Activated naive CD8-positive, alpha-beta T cell treated with anti-CD3 and anti-CD28 coated beads, Interleukin-2, amount 10 ng/mL, durations not matched to agents 7 days and 5 days (primary cell): ENCODE measurements around the gene ACYP2. TPM values are rescaled to one million over a fixed set of nuclear protein-coding genes. Genes with fewer than 3 reads are reported as not detected.

Experiments used
- ATAC-seq: fragments of 150-1000 bp; cut with Tn5 transposase; one replicate; pipeline ENCODE4 v1.10.0; 2021; ENCODE audit warnings: low read depth, moderate library complexity
- POLR2A ChIA-PET: fragments of 350-600 bp; sonication (Branson Sonifier 250); formaldehyde crosslinking; loops from one replicate; lab custom pipeline; 2021; ENCODE audit warnings: antibody characterized with exemption; lab: Charles Lee
- DNase-seq: peaks from one replicate; pipeline ENCODE4 v3.0.0; 2021
- H3K27ac Mint-ChIP-seq: one replicate; pipeline ENCODE4 v1.8.0; 2022; ENCODE audit warnings: mild to moderate bottlenecking, mixed read lengths
- H3K27me3 Mint-ChIP-seq: one replicate; pipeline ENCODE4 v1.8.0; 2022; ENCODE audit warnings: mild to moderate bottlenecking, moderate library complexity, mixed read lengths
- H3K36me3 Mint-ChIP-seq: one replicate; pipeline ENCODE4 v1.8.0; 2021; ENCODE audit warnings: mild to moderate bottlenecking, mixed read lengths
- H3K4me1 Mint-ChIP-seq: one replicate; pipeline ENCODE4 v1.8.0; 2021; ENCODE audit warnings: mixed read lengths
- H3K4me3 Mint-ChIP-seq: one replicate; pipeline ENCODE4 v1.8.0; 2022; ENCODE audit warnings: mild to moderate bottlenecking, moderate library complexity, mixed read lengths
- H3K9me3 Mint-ChIP-seq: one replicate; pipeline ENCODE4 v1.8.0; 2021; ENCODE audit warnings: mixed read lengths
- total RNA-seq, 2 experiments: library from RNA; stranded (reverse); gene quantifications; one replicate each; pipeline ENCODE4 v1.2.3, GENCODE V29; 2021

Gene ACYP2
- total RNA-seq, 2 experiments from 2014 or later = 13.9 TPM

DNA sequence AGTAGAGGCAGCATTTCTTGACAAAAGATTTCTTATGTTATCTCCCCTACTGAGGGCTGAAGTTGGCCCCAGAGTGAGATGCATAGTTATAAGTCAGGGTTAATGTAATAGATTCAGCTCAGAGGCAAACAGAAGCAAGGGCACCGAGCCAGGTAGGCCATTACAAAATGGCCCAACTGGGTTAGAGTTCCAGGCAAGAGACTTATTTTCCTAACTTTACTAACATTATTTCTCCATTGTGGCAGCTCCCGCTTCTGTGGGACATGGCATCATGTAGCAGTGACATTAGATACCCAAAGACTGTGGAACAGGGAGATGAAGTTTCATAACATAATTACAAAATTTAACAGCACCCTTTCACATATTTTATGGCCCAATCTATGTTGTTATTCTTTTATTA, 113.5 kb downstream of the ACYP2 start:
- ATAC-seq (no peak), DNase-seq (no peak)
- Mint-ChIP-seq H3K27ac (no peak overlapping the region), H3K9me3 (peaks cover 2% of the 10 kb centered on the region), H3K36me3 (peaks cover 4% of the 10 kb centered on the region), H3K4me1 (peaks cover 5% of the 10 kb centered on the region), H3K27me3 (no peaks in the 10 kb centered on the region), H3K4me3 (no peak overlapping the region)
- POLR2A ChIA-PET = no interaction called here

DNA sequence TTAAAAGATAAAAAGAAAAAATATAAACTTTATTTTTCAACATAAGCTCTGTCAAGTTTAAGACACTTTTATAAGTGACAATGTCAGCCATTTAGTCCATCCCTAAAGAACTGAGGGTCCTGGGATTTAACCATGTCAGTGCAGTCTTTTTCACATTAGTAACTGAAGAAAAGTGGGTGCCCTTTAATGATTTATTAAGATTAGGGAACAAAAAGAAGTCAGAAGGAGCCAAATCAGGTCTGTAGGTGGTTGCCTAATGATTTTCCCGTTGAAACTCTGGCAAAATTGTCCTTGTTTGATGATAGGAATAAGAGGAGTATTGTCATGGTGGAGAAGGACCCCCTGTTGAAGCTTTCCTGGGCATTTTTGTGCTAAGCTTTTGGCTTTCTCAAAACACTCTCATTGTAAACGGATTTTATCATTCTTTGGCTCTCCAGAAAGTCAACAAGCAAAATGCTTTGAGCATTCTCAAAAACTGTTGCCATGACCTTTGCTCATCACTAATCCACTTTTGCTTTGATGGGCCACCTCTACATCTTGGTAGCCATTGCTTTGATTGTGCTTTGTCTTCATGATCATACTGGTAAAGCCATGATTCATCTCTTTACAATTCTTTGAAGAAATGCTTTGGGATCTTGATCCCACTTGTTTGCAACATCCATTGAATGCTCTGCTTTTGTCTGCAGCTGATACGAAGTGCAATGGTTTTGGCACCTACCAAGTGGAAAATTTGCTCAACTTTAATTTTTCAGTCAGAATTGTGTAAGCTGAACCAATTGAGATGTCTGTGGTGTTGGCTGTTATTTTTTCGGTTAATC, 118.6 kb downstream of the ACYP2 start:
- Mint-ChIP-seq H3K27me3 (no peaks in the 10 kb centered on the region), H3K4me1 (no peaks in the 10 kb centered on the region), H3K27ac (no peak overlapping the region), H3K36me3 (peaks cover 4% of the 10 kb centered on the region), H3K4me3 (no peak overlapping the region), H3K9me3 (peaks cover 5% of the 10 kb centered on the region)
- ATAC-seq (no peak), DNase-seq (no peak)
- POLR2A ChIA-PET = no interaction called here

DNA sequence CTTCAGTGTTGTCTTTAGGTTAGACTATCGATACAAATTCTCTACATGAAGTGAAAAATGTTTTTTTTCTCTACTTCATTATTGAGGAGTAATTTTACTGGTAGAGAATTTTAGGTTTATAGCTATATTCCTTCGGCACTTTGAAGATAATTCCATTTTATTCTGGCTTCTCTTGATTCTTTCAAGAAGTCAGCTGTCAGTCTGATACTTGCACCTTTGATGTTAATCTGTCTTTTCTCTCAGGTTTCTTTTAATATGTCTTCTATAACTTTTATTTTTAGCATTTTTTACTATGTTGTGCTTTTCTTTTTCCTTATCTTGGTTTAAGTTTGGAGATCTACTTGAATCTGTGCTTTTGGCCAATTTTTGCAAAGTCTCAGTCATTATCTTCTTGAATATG, 122.0 kb downstream of the ACYP2 start:
- Mint-ChIP-seq H3K4me1 (no peaks in the 10 kb centered on the region), H3K27ac (no peak overlapping the region), H3K9me3 (peaks cover 5% of the 10 kb centered on the region), H3K27me3 (no peaks in the 10 kb centered on the region), H3K4me3 (no peak overlapping the region), H3K36me3 (peaks cover 5% of the 10 kb centered on the region)
- no peak for ATAC-seq
- POLR2A ChIA-PET = no interaction called here
- no peak for DNase-seq

DNA sequence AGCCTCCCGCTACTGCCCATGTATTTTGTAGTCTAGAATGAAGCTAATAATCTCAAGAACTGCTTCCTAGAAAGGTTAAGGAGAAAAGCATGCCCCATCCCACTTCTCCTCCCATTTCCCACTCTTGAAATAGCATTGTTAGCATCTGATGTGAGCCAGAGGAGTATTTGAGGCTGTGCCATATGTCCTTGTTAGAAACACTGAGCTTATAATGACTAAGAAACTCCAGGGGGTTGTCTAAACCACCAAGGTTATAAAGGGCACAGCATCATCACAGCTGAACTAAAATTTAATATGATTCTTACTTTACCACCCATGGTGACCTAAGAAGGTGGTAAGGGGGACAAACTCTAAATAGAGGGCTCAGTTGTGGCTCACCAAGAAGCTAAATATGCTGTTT, 124.0 kb downstream of the ACYP2 start:
- DNase-seq = no peak
- Mint-ChIP-seq H3K4me1 (no peaks in the 10 kb centered on the region), H3K9me3 (peaks cover 3% of the 10 kb centered on the region), H3K27me3 (no peaks in the 10 kb centered on the region), H3K27ac (no peak overlapping the region), H3K4me3 (no peak overlapping the region), H3K36me3 (peaks cover 2% of the 10 kb centered on the region)
- ATAC-seq = no peak
- POLR2A ChIA-PET = no interaction called here

DNA sequence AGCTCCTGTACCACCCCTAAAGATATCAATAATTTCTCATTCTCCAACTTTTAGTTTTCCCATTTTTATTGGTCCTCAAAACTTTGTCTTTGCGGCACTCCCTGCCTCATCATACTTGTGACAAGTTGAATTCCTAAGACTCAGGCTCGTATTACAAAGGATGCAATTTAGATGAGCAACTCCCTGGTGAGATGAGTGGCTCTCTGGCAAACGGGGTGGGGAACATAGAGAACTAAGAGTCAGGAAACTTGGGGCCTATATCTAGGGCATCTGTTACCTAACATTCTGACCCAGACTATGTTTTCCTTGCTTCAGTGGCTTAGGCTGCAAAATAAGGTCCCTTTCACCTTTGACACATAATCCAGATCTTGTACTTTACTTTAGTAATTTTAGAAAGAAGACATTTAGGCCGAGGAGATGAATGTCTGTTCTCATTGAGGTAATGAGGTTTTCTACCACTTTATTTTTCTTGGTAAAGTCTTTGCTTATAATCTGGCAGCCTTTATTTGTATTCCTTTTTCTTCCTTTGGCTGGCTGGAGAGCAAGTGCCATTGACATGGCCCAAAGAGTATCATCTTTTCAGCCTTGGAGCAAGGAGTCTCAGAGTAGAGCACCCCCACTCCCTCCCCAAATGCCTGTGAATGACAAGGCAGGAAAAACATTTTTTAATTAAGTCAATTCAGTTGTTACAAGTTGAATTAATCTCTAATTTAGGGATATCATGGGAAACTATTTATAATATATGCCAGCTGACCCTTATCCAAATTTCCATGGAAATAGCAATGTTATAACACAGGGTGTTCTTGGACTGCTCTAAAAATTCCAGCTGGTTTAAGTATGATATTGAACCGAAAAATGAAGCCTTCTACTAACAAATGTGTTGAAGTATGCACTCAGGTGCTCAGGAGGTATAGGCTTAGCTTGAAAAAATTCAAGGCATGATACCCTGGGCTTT, 125.4 kb downstream of the ACYP2 start:
- no peak overlapping the region for H3K27ac Mint-ChIP-seq
- peaks cover 3% of the 10 kb centered on the region for H3K9me3 Mint-ChIP-seq
- H3K27me3 Mint-ChIP-seq = no peaks in the 10 kb centered on the region
- POLR2A ChIA-PET = no interaction called here
- H3K36me3 Mint-ChIP-seq = peaks cover 2% of the 10 kb centered on the region
- no peak for DNase-seq
- H3K4me3 Mint-ChIP-seq = no peak overlapping the region
- no peak for ATAC-seq
- H3K4me1 Mint-ChIP-seq = no peaks in the 10 kb centered on the region

DNA sequence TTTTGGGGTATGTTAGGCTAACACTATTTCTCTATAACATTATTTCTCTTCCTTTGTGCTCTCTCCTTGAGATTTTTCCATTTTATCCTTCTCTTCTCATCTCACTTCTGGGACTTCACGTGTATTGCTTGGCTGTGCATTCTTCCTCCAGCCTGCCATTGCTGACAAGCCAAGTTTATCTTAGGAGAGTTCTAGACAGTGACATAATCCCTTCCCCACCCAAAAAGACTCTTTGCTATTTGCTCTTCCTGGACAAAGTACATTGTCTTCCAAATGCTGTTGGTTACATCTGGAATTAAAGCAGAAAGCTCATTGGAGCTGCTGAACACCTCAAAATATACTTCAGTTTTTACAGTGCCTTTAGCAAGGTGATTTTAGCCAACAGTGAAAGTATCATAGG, 131.7 kb downstream of the ACYP2 start:
- Mint-ChIP-seq H3K27me3 (no peaks in the 10 kb centered on the region), H3K9me3 (no peaks in the 10 kb centered on the region), H3K4me1 (no peaks in the 10 kb centered on the region), H3K36me3 (no peaks in the 10 kb centered on the region), H3K27ac (no peak overlapping the region), H3K4me3 (no peak overlapping the region)
- ATAC-seq (no peak), DNase-seq (no peak)
- POLR2A ChIA-PET = no interaction called here

DNA sequence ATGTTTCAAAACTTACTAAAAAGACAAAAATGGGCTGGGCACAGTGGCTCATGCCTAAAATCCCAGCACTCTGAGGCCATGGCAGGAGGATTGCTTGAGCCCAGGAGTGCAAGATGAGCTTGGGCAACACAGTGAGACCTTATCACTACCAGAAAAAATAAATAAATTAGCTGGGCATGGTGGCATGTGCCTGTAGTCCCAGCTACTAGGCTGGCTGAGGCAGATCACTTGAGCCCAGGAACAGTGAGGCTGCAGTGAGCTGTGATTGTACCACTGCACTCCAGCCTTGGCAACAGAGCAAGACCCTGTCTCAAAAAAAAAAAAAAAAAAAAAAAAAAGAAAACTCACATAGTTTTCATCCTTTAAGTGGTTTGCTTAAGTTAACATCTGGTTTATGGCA, 134.2 kb downstream of the ACYP2 start:
- POLR2A ChIA-PET = no interaction called here
- ATAC-seq (no peak), DNase-seq (no peak)
- Mint-ChIP-seq H3K9me3 (no peaks in the 10 kb centered on the region), H3K27me3 (no peaks in the 10 kb centered on the region), H3K4me3 (no peak overlapping the region), H3K36me3 (no peaks in the 10 kb centered on the region), H3K4me1 (no peaks in the 10 kb centered on the region), H3K27ac (no peak overlapping the region)

DNA sequence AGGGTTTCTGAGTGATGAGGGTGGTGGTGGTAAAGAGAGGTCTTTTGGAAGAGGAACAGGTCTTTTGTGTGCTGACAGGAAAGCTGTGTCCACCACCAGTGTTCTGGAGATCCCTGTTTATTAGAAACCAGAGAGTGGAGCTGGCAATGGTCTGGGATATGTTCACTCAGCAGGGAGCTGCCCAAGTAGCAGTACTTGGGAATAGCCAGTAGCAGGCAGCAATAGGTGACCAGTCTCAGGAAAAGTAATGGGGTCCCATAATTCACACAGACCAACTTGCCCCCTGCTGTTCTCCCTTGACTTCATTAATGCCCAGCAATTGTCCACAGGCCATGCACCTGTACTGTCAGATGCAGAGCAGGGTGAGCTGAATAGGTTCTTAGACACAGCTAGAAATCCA, 138.8 kb downstream of the ACYP2 start:
- H3K27me3 Mint-ChIP-seq = no peaks in the 10 kb centered on the region
- H3K9me3 Mint-ChIP-seq = peaks cover 3% of the 10 kb centered on the region
- ATAC-seq (no peak), DNase-seq (no peak)
- no peak overlapping the region for H3K4me3 Mint-ChIP-seq
- POLR2A ChIA-PET = no interaction called here
- no peaks in the 10 kb centered on the region for H3K4me1 Mint-ChIP-seq
- no peaks in the 10 kb centered on the region for H3K36me3 Mint-ChIP-seq
- H3K27ac Mint-ChIP-seq = no peak overlapping the region

DNA sequence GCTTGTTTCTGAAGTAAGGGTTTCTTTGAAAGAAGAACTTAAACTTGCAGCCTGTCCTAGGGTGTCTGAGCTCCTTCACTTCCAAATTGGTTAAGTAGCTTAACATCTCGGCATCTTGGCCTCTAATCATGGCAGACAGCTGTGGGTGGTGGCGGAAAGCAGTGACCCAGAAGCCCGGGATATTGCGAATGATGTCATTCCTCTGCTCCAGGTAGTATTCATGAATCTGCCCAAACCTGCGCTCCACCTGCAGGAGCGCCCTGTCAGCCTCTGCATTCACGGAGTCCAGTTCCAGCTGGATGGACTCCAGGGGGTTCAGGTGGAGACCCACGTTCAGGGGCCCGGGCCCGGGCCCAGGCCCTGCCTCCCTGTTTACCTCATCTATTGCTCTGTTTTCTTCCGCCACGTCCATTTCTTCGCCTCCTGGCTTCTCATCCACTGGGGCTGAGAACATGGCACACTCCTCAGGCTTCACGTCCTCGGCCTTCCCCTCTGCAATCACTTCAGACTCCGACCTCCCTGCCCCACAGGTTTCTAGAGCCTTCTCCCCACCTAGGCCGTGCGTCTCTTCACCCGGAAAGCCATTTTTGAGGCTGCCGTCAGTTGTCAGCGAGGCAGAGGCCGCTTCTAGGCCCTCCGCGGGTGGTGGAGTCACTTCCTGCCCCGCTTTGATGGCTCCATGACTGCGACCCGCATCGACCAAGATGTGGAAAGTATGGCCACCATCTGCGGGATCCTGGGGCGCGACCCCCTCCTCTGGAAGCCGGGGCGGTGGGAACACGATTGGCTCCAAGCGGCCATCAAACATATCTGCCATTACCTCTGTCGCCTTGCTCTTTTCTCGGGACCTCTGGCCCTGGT, 140.0 kb downstream of the ACYP2 start:
- Mint-ChIP-seq H3K4me3 (no peak overlapping the region), H3K36me3 (no peaks in the 10 kb centered on the region), H3K4me1 (no peaks in the 10 kb centered on the region), H3K9me3 (peaks cover 3% of the 10 kb centered on the region), H3K27ac (no peak overlapping the region), H3K27me3 (no peaks in the 10 kb centered on the region)
- POLR2A ChIA-PET = no interaction called here
- DNase-seq (no peak), ATAC-seq (no peak)

DNA sequence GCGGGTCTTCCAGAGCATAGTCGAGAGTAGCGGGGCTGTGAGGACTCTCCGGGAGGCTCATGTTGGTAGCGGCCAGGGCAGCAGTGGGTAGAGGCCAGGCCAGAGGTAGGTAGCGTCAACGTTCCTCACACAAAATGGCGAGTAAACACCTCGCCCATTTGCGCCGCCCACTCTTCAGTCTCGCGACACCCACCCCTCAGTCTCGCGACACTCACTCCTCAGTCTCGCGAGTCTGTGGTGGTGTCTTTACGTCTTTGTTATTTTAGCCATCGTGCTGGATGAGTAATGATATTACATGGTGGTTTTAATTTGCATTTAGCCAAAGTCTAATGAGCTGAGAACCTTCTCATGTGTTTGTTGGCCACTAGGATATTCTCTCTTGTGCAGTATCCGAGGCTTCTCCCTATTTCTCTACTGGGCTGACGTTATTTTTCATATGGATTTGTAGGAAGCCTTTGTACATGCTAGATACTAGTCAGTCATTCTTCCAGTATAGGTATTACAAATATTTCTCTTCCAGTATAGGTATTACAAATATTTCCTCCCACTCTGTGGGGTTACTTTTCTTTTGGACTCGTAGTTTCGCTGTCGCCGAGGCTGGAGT, 140.8 kb downstream of the ACYP2 start, which contains the start of gene TSPYL6:
Gene TSPYL6, minus strand, starts transcription at position 139 of the 604 bp plus-strand sequence. Its CDS starts 78 bp downstream, at position 61.
- POLR2A ChIA-PET = no interaction called here
- Mint-ChIP-seq H3K36me3 (no peaks in the 10 kb centered on the region), H3K4me3 (no peak within 1 kb of the TSS), H3K27ac (no peak within 1 kb of the TSS), H3K9me3 (peaks cover 3% of the 10 kb centered on the region), H3K27me3 (no peaks in the 10 kb centered on the region), H3K4me1 (no peaks in the 10 kb centered on the region)
- ATAC-seq (no peak), DNase-seq (no peak)

DNA sequence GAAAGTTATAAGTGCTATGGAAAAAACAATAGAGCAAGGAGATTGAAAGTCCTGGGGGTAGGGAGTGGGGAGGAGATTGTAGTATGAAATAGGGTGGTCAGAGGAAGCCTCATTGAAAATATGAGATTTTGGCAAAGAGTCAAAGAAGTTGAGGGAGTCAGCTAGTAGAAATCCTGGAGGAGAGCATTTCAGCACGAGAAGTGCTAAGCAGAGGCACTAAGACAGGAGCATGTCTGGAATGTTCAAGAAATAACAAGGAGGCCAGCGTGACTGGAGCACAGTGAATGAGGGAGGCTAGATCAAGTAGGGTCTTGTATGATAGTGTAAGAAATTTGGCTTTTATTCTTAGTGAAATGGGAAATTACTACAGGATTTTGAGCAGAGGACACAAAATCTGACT, 142.8 kb downstream of the ACYP2 start:
- ATAC-seq (no peak), DNase-seq (no peak)
- Mint-ChIP-seq H3K9me3 (peaks cover 4% of the 10 kb centered on the region), H3K27ac (no peak overlapping the region), H3K27me3 (no peaks in the 10 kb centered on the region), H3K4me3 (no peak overlapping the region), H3K36me3 (no peaks in the 10 kb centered on the region), H3K4me1 (no peaks in the 10 kb centered on the region)
- POLR2A ChIA-PET = no interaction called here

DNA sequence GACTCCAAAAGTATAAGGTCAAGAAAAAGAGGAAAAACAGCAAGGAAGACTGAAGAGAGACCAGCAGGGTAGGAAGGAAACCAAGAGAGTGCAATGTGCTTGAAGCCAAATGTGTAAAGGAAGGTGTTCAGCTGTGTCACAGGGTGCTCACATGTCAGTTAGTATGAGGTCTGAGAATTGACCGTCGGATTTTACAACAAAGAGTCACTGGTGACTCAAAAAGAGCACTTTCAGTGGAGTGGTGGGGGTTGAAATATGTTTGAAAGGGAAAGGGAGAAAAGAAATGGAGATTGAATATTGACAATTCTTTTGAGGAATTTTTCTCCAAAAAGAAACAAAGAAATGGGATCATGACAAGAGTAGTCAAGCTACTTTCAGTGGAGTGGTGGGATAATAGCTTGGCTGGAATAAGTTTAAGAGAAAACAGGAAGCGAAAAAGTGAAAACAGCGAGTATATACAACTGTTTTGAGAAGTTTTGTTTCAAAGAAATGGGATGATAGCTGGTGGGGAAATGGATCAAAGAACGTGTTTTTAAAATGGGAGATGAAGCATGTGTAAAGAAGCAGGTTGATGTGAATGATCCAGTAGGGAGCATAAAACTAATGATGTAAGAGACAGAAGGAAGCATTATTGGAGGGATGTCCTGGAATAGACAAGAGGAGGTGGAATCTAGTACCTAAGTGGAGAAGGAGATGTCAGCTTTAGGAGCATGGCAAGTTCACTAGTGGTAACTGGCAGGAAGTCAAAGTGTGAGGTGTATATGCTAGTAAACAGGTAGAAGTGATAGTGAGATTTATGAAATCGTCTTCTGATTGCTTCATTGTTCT, 144.2 kb downstream of the ACYP2 start:
- peaks cover 10% of the 10 kb centered on the region for H3K9me3 Mint-ChIP-seq
- H3K36me3 Mint-ChIP-seq = no peaks in the 10 kb centered on the region
- ATAC-seq = no peak
- no peak for DNase-seq
- H3K4me1 Mint-ChIP-seq = no peaks in the 10 kb centered on the region
- H3K4me3 Mint-ChIP-seq = no peak overlapping the region
- no peaks in the 10 kb centered on the region for H3K27me3 Mint-ChIP-seq
- POLR2A ChIA-PET = no interaction called here
- no peak overlapping the region for H3K27ac Mint-ChIP-seq
